OCI-LY7 (cell line): Measurements from ENCODE around the gene CD44.

Source experiments
- CTCF ChIP-seq: fragments of 200-600 bp; sonication (generic); conservative IDR thresholded peaks from 2 replicates; pipeline ENCODE4 v1.5.1; 2014; ENCODE audit warnings: mild to moderate bottlenecking, antibody characterized with exemption, low read length, moderate library complexity, mixed read lengths
- EZH2phosphoT487 ChIP-seq: fragments of 200-600 bp; sonication (generic); IDR thresholded peaks from 2 replicates; pipeline ENCODE4 v1.6.1; 2018; ENCODE audit warnings: low read depth, borderline replicate concordance, mild to moderate bottlenecking, mixed run types, antibody characterized with exemption, low read length, moderate library complexity, mixed read lengths

- TF ChIP-seq CTCF (no peak), EZH2phosphoT487 (no peak)
Observed at GRCh38 chr11:35250621-35251020, 111.7 kb downstream of the CD44 start.
